Suprapubic skin (tissue), 4 donors: Measurements from ENCODE around the gene MRPL24. TPM values are rescaled to one million over a fixed set of nuclear protein-coding genes. Genes with fewer than 3 reads are reported as not detected.
A peak's percentile ranks its signal among the peaks of the same experiment; 100 is the strongest.

Experiments
- DNase-seq, 2 donors: peaks; one replicate each; pipeline ENCODE4 v3.0.0-alpha.2; 2019; ENCODE audit warnings: low spot score in 2 of 2
- H3K27ac ChIP-seq: fragments of 200-600 bp; sonication (generic); one replicate; pipeline ENCODE4 v1.5.1; 2019
- H3K27me3 ChIP-seq: fragments of 200-600 bp; sonication (generic); one replicate; pipeline ENCODE4 v1.5.1; 2019
- H3K36me3 ChIP-seq: fragments of 200-600 bp; sonication (generic); one replicate; pipeline ENCODE4 v1.5.1; 2019
- H3K4me1 ChIP-seq: fragments of 200-600 bp; sonication (generic); one replicate; pipeline ENCODE4 v1.5.1; 2019
- H3K4me3 ChIP-seq: fragments of 200-600 bp; sonication (generic); one replicate; pipeline ENCODE4 v1.5.1; 2019; ENCODE audit warnings: mild to moderate bottlenecking
- H3K9me3 ChIP-seq: fragments of 200-600 bp; sonication (generic); one replicate; pipeline ENCODE4 v1.5.1; 2019
- CTCF ChIP-seq, 2 donors: fragments of 200-600 bp in 1 of 2; fragments of 450-650 bp in 1 of 2; sonication (generic) in 1 of 2; IDR thresholded peaks; one replicate each; pipeline ENCODE4 v1.5.1; 2016 to 2019; ENCODE audit warnings: antibody characterized with exemption in 2 of 2, mild to moderate bottlenecking in 1 of 2, moderate library complexity in 1 of 2
- EP300 ChIP-seq: sonication (generic); formaldehyde crosslinking; IDR thresholded peaks from one replicate; pipeline ENCODE4 v1.6.1; 2017; ENCODE audit warnings: antibody characterized with exemption
- POLR2A ChIP-seq, 2 donors: fragments of 450-650 bp; IDR thresholded peaks; one replicate each; pipeline ENCODE4 v1.6.1; 2017; ENCODE audit warnings: antibody characterized with exemption in 2 of 2, mild to moderate bottlenecking in 2 of 2, moderate library complexity in 2 of 2
- POLR2AphosphoS5 ChIP-seq, 3 donors: sonication (generic); formaldehyde crosslinking; IDR thresholded peaks; one replicate each; pipeline ENCODE4 v1.6.1; 2017; ENCODE audit warnings: antibody characterized with exemption in 3 of 3
- WGBS: methylation state at CpG from one replicate; pipeline ENCODE4 v1.1.5; 2018; 5-methylcytosine and 5-hydroxymethylcytosine counted together
- total RNA-seq, 4 donors: library from RNA; depleted of rRNA; stranded (reverse); fragments of >200 nt; gene quantifications; one replicate each; pipeline ENCODE4 v1.1.0, GENCODE V29; 2016

Gene MRPL24
- total RNA-seq, 4 donors from 2014 or later: 33.6 to 66.6 (median 55.0) TPM

- H3K4me3 ChIP-seq: peak overlapping the region; percentile 93
- WGBS: 49% methylated on average over 7 of the region's 7 CpGs
- H3K4me1 ChIP-seq: peaks cover 49% of the 10 kb centered on the region
- no peaks in the 10 kb centered on the region for H3K9me3 ChIP-seq
- peak overlapping the region; percentile 99 for H3K27ac ChIP-seq
- no peak for TF ChIP-seq EP300
- no peak for TF ChIP-seq POLR2AphosphoS5 (IDR thresholded peaks at IDR 0.05)
- peaks cover 30% of the 10 kb centered on the region for H3K36me3 ChIP-seq
- DNase-seq: no peak
- no peaks in the 10 kb centered on the region for H3K27me3 ChIP-seq
Observed at GRCh38 chr1:156727492-156727891, 13.4 kb downstream of the MRPL24 start.

GRCh38 chr1:156726549-156727226 is 14.2 kb downstream of the MRPL24 start:
- H3K27ac ChIP-seq: no peak overlapping the region
- H3K9me3 ChIP-seq: no peaks in the 10 kb centered on the region
- H3K36me3 ChIP-seq: peaks cover 28% of the 10 kb centered on the region
- H3K4me3 ChIP-seq: peak overlapping the region; percentile 93
- no peaks in the 10 kb centered on the region for H3K27me3 ChIP-seq
- peaks cover 49% of the 10 kb centered on the region for H3K4me1 ChIP-seq
- TF ChIP-seq POLR2AphosphoS5 (IDR thresholded peaks at IDR 0.05) (no peak), POLR2A (IDR thresholded peaks at IDR 0.05) (no peak), CTCF (IDR thresholded peaks at IDR 0.05) (peak; percentile 29 to 47), EP300 (no peak)
- DNase-seq: no peak
- 32% methylated on average over 15 of the region's 15 CpGs for WGBS

- H3K36me3 ChIP-seq: peaks cover 36% of the 10 kb centered on the region
- peak overlapping the region; percentile 93 for H3K4me3 ChIP-seq
- no peaks in the 10 kb centered on the region for H3K27me3 ChIP-seq
- DNase-seq: peak; percentile 91 to 93
- H3K4me1 ChIP-seq: peaks cover 49% of the 10 kb centered on the region
- TF ChIP-seq POLR2A (IDR thresholded peaks at IDR 0.05) (no peak), CTCF (IDR thresholded peaks at IDR 0.05) (peak; percentile 89 to 94)
- 12% methylated on average over 18 of the region's 18 CpGs for WGBS
- no peaks in the 10 kb centered on the region for H3K9me3 ChIP-seq
- no peak overlapping the region for H3K27ac ChIP-seq
Observed at GRCh38 chr1:156725683-156726280, 15.1 kb downstream of the MRPL24 start.

- no peak overlapping the region for H3K27ac ChIP-seq
- TF ChIP-seq POLR2A (IDR thresholded peaks at IDR 0.05) (no peak), POLR2AphosphoS5 (IDR thresholded peaks at IDR 0.05) (no peak)
- H3K4me1 ChIP-seq: peaks cover 30% of the 10 kb centered on the region
- no peaks in the 10 kb centered on the region for H3K9me3 ChIP-seq
- H3K36me3 ChIP-seq: peaks cover 37% of the 10 kb centered on the region
- no peaks in the 10 kb centered on the region for H3K27me3 ChIP-seq
- WGBS: 82% methylated on average over 4 of the region's 4 CpGs
- DNase-seq: no peak
- no peak overlapping the region for H3K4me3 ChIP-seq
Observed at GRCh38 chr1:156721535-156721934, 19.4 kb downstream of the MRPL24 start.

GRCh38 chr1:156721131-156721530 is 19.8 kb downstream of the MRPL24 start:
- peaks cover 37% of the 10 kb centered on the region for H3K36me3 ChIP-seq
- no peak overlapping the region for H3K4me3 ChIP-seq
- H3K27ac ChIP-seq: no peak overlapping the region
- H3K4me1 ChIP-seq: peaks cover 26% of the 10 kb centered on the region
- no peaks in the 10 kb centered on the region for H3K9me3 ChIP-seq
- TF ChIP-seq POLR2A (IDR thresholded peaks at IDR 0.05): no peak
- no peak for TF ChIP-seq EP300
- no peak for TF ChIP-seq CTCF (IDR thresholded peaks at IDR 0.05)
- no peak for TF ChIP-seq POLR2AphosphoS5 (IDR thresholded peaks at IDR 0.05)
- DNase-seq: no peak
- H3K27me3 ChIP-seq: no peaks in the 10 kb centered on the region
- WGBS: 78% methylated on average over 2 of the region's 2 CpGs

- H3K27ac ChIP-seq: no peak overlapping the region
- no peak for DNase-seq
- peaks cover 14% of the 10 kb centered on the region for H3K4me1 ChIP-seq
- 56% methylated on average over 3 of the region's 4 CpGs for WGBS
- H3K27me3 ChIP-seq: no peaks in the 10 kb centered on the region
- TF ChIP-seq CTCF (IDR thresholded peaks at IDR 0.05) (no peak), POLR2AphosphoS5 (IDR thresholded peaks at IDR 0.05) (no peak), EP300 (no peak)
- no peaks in the 10 kb centered on the region for H3K9me3 ChIP-seq
- H3K4me3 ChIP-seq: no peak overlapping the region
- peaks cover 14% of the 10 kb centered on the region for H3K36me3 ChIP-seq
Observed at GRCh38 chr1:156717351-156717750, 23.5 kb downstream of the MRPL24 start.
